ENCODE results near the gene PDIA6. TPM values are rescaled to one million over a fixed set of nuclear protein-coding genes. Genes with fewer than 3 reads are reported as not detected.

PDIA6 gene
- total RNA-seq, 1 donor from 2014 or later: 346 TPM

DNA sequence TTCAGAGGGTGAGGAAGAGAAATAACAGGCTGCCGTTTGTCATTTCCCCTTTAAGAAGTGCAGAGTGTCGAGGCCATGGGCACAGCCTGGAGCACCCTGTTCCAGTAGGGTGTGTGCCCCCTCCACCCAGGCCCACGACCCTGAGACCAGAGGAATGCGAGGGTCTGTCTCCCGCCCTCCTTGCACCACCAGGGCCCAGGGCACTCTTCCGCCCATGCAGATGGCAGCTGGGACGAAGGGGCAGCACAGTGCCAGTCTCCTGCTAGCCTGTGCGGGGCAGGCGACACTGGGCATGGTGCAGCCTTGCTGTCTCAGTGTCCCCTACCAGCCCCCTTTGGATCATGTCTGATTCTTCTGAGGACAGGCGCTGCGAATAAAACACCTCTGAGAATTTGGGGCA is 15.8 kb upstream of the PDIA6 start:
- FAIRE-seq: no peak
- H3K79me2 ChIP-seq (ENCODE audit: insufficient read depth, low read length): no peaks in the 10 kb centered on the region
- Mint-ChIP-seq H3K36me3 (ENCODE audit: low read depth, unreplicated experiment) (no peaks in the 10 kb centered on the region), H3K4me1 (ENCODE audit: low read depth, unreplicated experiment) (no peaks in the 10 kb centered on the region), H3K27ac (ENCODE audit: unreplicated experiment) (no peak overlapping the region), H3K27me3 (ENCODE audit: low read depth, unreplicated experiment) (peaks cover 57% of the 10 kb centered on the region), H3K9me3 (ENCODE audit: unreplicated experiment) (no peaks in the 10 kb centered on the region), H3K4me3 (ENCODE audit: unreplicated experiment) (no peak overlapping the region)
- peaks cover 2% of the 10 kb centered on the region for H3K4me1 ChIP-seq (ENCODE audit: insufficient read depth, low read length)
- H3K27me3 ChIP-seq (ENCODE audit: insufficient read depth, low read length): peaks cover 13% of the 10 kb centered on the region
- no peak overlapping the region for H3K4me3 ChIP-seq (ENCODE audit: insufficient read depth, low read depth, low read length)
- no peak overlapping the region for H3K9ac ChIP-seq (ENCODE audit: low read length)
- peaks cover 6% of the 10 kb centered on the region for H3K9me3 ChIP-seq (ENCODE audit: insufficient read depth, low read depth, low read length)
- no peaks in the 10 kb centered on the region for H3K36me3 ChIP-seq (ENCODE audit: insufficient read depth, low read length)
- H2AFZ ChIP-seq (ENCODE audit: low read depth, low read length): no peak overlapping the region
- H4K20me1 ChIP-seq (ENCODE audit: insufficient read depth, low read length): no peaks in the 10 kb centered on the region
- no peak overlapping the region for H3K4me2 ChIP-seq (ENCODE audit: low read length)
- no peak overlapping the region for H3K27ac ChIP-seq (ENCODE audit: low read depth, low read length)
- no peak for TF ChIP-seq EZH2 (IDR thresholded peaks at IDR 0.05; ENCODE audit: insufficient read depth, low read length)
- TF ChIP-seq, protein P1, sequence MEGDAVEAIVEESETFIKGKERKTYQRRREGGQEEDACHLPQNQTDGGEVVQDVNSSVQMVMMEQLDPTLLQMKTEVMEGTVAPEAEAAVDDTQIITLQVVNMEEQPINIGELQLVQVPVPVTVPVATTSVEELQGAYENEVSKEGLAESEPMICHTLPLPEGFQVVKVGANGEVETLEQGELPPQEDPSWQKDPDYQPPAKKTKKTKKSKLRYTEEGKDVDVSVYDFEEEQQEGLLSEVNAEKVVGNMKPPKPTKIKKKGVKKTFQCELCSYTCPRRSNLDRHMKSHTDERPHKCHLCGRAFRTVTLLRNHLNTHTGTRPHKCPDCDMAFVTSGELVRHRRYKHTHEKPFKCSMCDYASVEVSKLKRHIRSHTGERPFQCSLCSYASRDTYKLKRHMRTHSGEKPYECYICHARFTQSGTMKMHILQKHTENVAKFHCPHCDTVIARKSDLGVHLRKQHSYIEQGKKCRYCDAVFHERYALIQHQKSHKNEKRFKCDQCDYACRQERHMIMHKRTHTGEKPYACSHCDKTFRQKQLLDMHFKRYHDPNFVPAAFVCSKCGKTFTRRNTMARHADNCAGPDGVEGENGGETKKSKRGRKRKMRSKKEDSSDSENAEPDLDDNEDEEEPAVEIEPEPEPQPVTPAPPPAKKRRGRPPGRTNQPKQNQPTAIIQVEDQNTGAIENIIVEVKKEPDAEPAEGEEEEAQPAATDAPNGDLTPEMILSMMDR (IDR thresholded peaks at IDR 0.05; ENCODE audit: insufficient read depth, low read depth, low read length): no peak
- DNase-seq (ENCODE audit: low read depth): no peak

DNA sequence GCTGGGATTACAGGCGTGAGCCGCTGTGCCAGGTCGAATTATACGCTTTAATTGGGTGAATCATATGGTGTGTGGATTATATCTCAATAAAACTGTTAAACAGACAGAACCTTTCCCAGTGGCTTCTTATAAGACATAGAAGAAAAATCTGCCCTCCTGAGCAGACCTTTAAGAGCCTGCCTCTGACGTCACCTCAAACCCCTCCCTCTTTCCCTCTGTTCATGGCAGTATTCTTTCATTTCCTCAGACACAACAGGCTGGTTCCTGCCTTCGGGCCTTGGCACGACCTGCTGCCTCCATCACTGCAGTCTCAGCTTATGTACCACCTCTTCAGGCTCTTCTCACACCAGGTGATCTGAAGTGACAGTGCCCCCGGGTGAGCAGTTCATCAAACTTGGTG is 14.0 kb upstream of the PDIA6 start:
- Mint-ChIP-seq H3K36me3 (ENCODE audit: low read depth, unreplicated experiment) (no peaks in the 10 kb centered on the region), H3K4me3 (ENCODE audit: unreplicated experiment) (no peak overlapping the region), H3K27ac (ENCODE audit: unreplicated experiment) (no peak overlapping the region), H3K9me3 (ENCODE audit: unreplicated experiment) (peaks cover 2% of the 10 kb centered on the region), H3K27me3 (ENCODE audit: low read depth, unreplicated experiment) (peaks cover 50% of the 10 kb centered on the region), H3K4me1 (ENCODE audit: low read depth, unreplicated experiment) (no peaks in the 10 kb centered on the region)
- Histone ChIP-seq H3K27ac (ENCODE audit: low read depth, low read length) (no peak overlapping the region), H3K4me3 (ENCODE audit: insufficient read depth, low read depth, low read length) (no peak overlapping the region), H3K27me3 (ENCODE audit: insufficient read depth, low read length) (peaks cover 14% of the 10 kb centered on the region), H3K9ac (ENCODE audit: low read length) (no peak overlapping the region), H3K79me2 (ENCODE audit: insufficient read depth, low read length) (no peaks in the 10 kb centered on the region), H3K36me3 (ENCODE audit: insufficient read depth, low read length) (no peaks in the 10 kb centered on the region), H3K9me3 (ENCODE audit: insufficient read depth, low read depth, low read length) (peaks cover 6% of the 10 kb centered on the region), H3K4me1 (ENCODE audit: insufficient read depth, low read length) (peaks cover 2% of the 10 kb centered on the region), H2AFZ (ENCODE audit: low read depth, low read length) (no peak overlapping the region), H3K4me2 (ENCODE audit: low read length) (no peak overlapping the region), H4K20me1 (ENCODE audit: insufficient read depth, low read length) (no peaks in the 10 kb centered on the region)
- FAIRE-seq (no peak), DNase-seq (ENCODE audit: low read depth) (no peak)
- TF ChIP-seq, protein P1 (IDR thresholded peaks at IDR 0.05; ENCODE audit: insufficient read depth, low read depth, low read length): no peak
- no peak for TF ChIP-seq EZH2 (IDR thresholded peaks at IDR 0.05; ENCODE audit: insufficient read depth, low read length)

DNA sequence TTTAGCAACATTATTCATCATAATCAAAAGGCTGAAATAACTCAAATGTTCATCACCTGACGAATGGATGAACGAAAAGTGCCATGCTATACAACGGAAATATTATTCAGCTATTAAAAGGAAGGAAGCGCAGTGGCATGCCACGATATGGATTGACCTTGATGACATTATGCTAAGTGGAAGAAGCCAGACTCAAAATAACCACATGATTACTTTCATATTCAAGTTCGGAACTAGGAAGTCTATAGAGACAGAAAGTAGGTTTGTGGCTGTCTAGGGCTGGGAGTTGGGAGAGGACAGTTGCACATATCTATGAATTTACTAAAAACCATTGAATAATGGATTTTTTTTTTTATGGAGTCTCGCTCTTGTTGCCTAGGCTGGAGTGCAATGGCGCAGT is 13.4 kb upstream of the PDIA6 start:
- H4K20me1 ChIP-seq (ENCODE audit: insufficient read depth, low read length): no peaks in the 10 kb centered on the region
- H3K27me3 ChIP-seq (ENCODE audit: insufficient read depth, low read length): peaks cover 16% of the 10 kb centered on the region
- no peaks in the 10 kb centered on the region for H3K4me1 ChIP-seq (ENCODE audit: insufficient read depth, low read length)
- H3K27ac ChIP-seq (ENCODE audit: low read depth, low read length): no peak overlapping the region
- H3K79me2 ChIP-seq (ENCODE audit: insufficient read depth, low read length): no peaks in the 10 kb centered on the region
- no peak for FAIRE-seq
- no peak overlapping the region for H3K4me3 Mint-ChIP-seq (ENCODE audit: unreplicated experiment)
- H2AFZ ChIP-seq (ENCODE audit: low read depth, low read length): no peak overlapping the region
- no peaks in the 10 kb centered on the region for H3K4me1 Mint-ChIP-seq (ENCODE audit: low read depth, unreplicated experiment)
- TF ChIP-seq, protein P1 (IDR thresholded peaks at IDR 0.05; ENCODE audit: insufficient read depth, low read depth, low read length): no peak
- no peak for TF ChIP-seq EZH2 (IDR thresholded peaks at IDR 0.05; ENCODE audit: insufficient read depth, low read length)
- H3K27ac Mint-ChIP-seq (ENCODE audit: unreplicated experiment): no peak overlapping the region
- H3K9me3 Mint-ChIP-seq (ENCODE audit: unreplicated experiment): peaks cover 2% of the 10 kb centered on the region
- peaks cover 46% of the 10 kb centered on the region for H3K27me3 Mint-ChIP-seq (ENCODE audit: low read depth, unreplicated experiment)
- no peaks in the 10 kb centered on the region for H3K36me3 Mint-ChIP-seq (ENCODE audit: low read depth, unreplicated experiment)
- no peak overlapping the region for H3K4me3 ChIP-seq (ENCODE audit: insufficient read depth, low read depth, low read length)
- no peaks in the 10 kb centered on the region for H3K36me3 ChIP-seq (ENCODE audit: insufficient read depth, low read length)
- DNase-seq (ENCODE audit: low read depth): no peak
- no peak overlapping the region for H3K4me2 ChIP-seq (ENCODE audit: low read length)
- H3K9ac ChIP-seq (ENCODE audit: low read length): no peak overlapping the region
- peaks cover 6% of the 10 kb centered on the region for H3K9me3 ChIP-seq (ENCODE audit: insufficient read depth, low read depth, low read length)

Data from astrocyte (in vitro differentiated cells and primary cell).